Pulmonary artery endothelial cell (primary cell): ENCODE results near the gene SRRT. TPM values are rescaled to one million over a fixed set of nuclear protein-coding genes. Genes with fewer than 3 reads are reported as not detected.
"Not testable (repeated sequence)": the region's sequence is repeated elsewhere in the genome, so short reads cannot be mapped to it uniquely, and the experiment has no call there.

ENCODE experiments used
- DNase-seq: peaks from one replicate; pipeline ENCODE4 v3.0.0-alpha.2; 2011; ENCODE audit warnings: low read depth, low spot score
- total RNA-seq: library from RNA; depleted of rRNA; stranded (reverse); fragments of >200 nt; gene quantifications from 2 replicates; pipeline ENCODE4 v1.2.3, GENCODE V29; 2014

Gene SRRT
- total RNA-seq, 1 donor from 2014 or later, result 56.7 TPM

- DNase-seq, result not testable (repeated sequence)
Measured at GRCh38 chr7:100923616-100924015, 48.7 kb downstream of the SRRT start.

GRCh38 chr7:100929808-100930174 lies 54.9 kb downstream of the SRRT start:
- no peak for DNase-seq

GRCh38 chr7:100933734-100934133 lies 58.8 kb downstream of the SRRT start:
- no peak for DNase-seq

GRCh38 chr7:100935381-100935780 lies 60.5 kb downstream of the SRRT start:
- DNase-seq, result not testable (repeated sequence)

- DNase-seq, result not testable (repeated sequence)
Measured at GRCh38 chr7:100936167-100936566, 61.3 kb downstream of the SRRT start.

Other genes starting within 250 kb of the SRRT start
- gene TFR2, start 233.6 kb upstream of the SRRT start, total RNA-seq, result 0.33 and 0.85 TPM in 2 replicates
- gene ACTL6B, start 218.7 kb upstream of the SRRT start, total RNA-seq, result not detected in 2 replicates
- gene GNB2, start 201.4 kb upstream of the SRRT start, total RNA-seq, result 90.3 and 115 TPM in 2 replicates
- gene GIGYF1, start 180.9 kb upstream of the SRRT start, total RNA-seq, result 15.8 TPM in 2 replicates
- 54.5 and 54.6 TPM in 2 replicates for gene POP7, start 169.0 kb upstream of the SRRT start, total RNA-seq
- gene EPO, start 154.6 kb upstream of the SRRT start, total RNA-seq, result not detected in 2 replicates
- gene ZAN, start 141.5 kb upstream of the SRRT start, total RNA-seq, result not detected in 2 replicates
- gene EPHB4, start 47.6 kb upstream of the SRRT start, total RNA-seq, result 184 and 276 TPM in 2 replicates
- gene SLC12A9, start 22.4 kb upstream of the SRRT start, total RNA-seq, result 29.2 and 30.9 TPM in 2 replicates
- 61.0 and 71.8 TPM in 2 replicates for gene TRIP6, start 7.7 kb upstream of the SRRT start, total RNA-seq
- 2.5 and 2.6 TPM in 2 replicates for gene UFSP1, start 14.6 kb downstream of the SRRT start, total RNA-seq
- gene ACHE, start 20.8 kb downstream of the SRRT start, total RNA-seq, result 0.33 and 0.81 TPM in 2 replicates
- not detected in 2 replicates for gene MUC3A, start 74.4 kb downstream of the SRRT start, total RNA-seq
- under 0.01 TPM in 1 of 2 replicates, not detected in the other for gene MUC12, start 94.5 kb downstream of the SRRT start, total RNA-seq
- gene MUC17, start 145.0 kb downstream of the SRRT start, total RNA-seq, result not detected in 2 replicates
- 14.0 and 28.8 TPM in 2 replicates for gene TRIM56, start 210.4 kb downstream of the SRRT start, total RNA-seq